Progenitor cell of endocrine pancreas (in vitro differentiated cells): ENCODE measurements around the gene PRG2. TPM values are rescaled to one million over a fixed set of nuclear protein-coding genes. Genes with fewer than 3 reads are reported as not detected.

ENCODE experiments used
- DNase-seq: peaks from one replicate; pipeline ENCODE4 v3.0.0; 2021; ENCODE audit warnings: low spot score; ENCODE audit not compliant: unreplicated experiment
- H3K27ac Mint-ChIP-seq: 2 replicates; pipeline ENCODE4 v1.8.0; 2021; ENCODE audit warnings: mild to moderate bottlenecking, moderate library complexity, mixed read lengths
- H3K27me3 Mint-ChIP-seq: 2 replicates; pipeline ENCODE4 v1.8.0; 2021; ENCODE audit warnings: mixed read lengths
- H3K36me3 Mint-ChIP-seq: 2 replicates; pipeline ENCODE4 v1.8.0; 2022; ENCODE audit warnings: mixed read lengths; ENCODE audit not compliant: insufficient read depth
- H3K4me1 Mint-ChIP-seq: 2 replicates; pipeline ENCODE4 v1.8.0; 2021; ENCODE audit warnings: low read depth, mixed read lengths
- H3K4me3 Mint-ChIP-seq: 2 replicates; pipeline ENCODE4 v1.8.0; 2021; ENCODE audit warnings: low read depth, mild to moderate bottlenecking, moderate library complexity, mixed read lengths
- H3K9me3 Mint-ChIP-seq: 2 replicates; pipeline ENCODE4 v1.8.0; 2021; ENCODE audit warnings: low read depth, mixed read lengths
- CTCF ChIP-seq: fragments of 200-600 bp; sonication (generic); IDR thresholded peaks from one replicate; pipeline ENCODE4 v1.5.0; 2021; ENCODE audit warnings: antibody characterized with exemption, mild to moderate bottlenecking; ENCODE audit not compliant: unreplicated experiment
- long read RNA-seq: library from polyadenylated mRNA; unstranded; transcript quantifications from one replicate; pipeline ENCODE4 v2.0.0, GENCODE V29; 2020
- total RNA-seq: library from RNA; stranded (reverse); gene quantifications from 2 replicates; pipeline ENCODE4 v1.2.1, GENCODE V29; 2021

Gene PRG2
- total RNA-seq = not detected in 2 replicates
- long read RNA-seq, partial matches to known transcripts = 0 of 1 reads
- long read RNA-seq, other reads (novel, unspliced or antisense) = 1 of 1 reads

DNA sequence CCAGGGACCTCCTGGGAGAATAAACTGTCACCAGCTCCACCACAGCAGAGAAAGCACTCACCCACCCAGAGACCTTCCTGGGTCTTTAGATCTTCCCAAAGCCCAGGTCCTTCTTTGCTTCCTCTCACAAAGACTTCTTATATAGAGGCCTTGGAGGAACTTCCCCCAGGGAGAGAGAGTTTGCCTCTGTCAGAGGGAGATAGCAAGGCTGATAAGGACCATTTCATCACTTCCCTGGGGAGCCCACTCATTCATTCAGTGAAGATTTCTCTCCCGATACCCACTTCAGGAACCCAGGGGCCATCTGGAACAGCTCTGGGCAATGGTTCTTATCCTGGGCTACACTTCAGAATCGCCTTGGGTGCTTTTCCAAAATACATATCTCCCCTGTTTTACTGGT is at the start of gene PRG2:
TSS of gene PRG2 (minus strand) at position 116 of the 400 bp plus-strand sequence. CDS start 706 bp downstream, outside the sequence.
- H3K4me3 Mint-ChIP-seq = no peak within 1 kb of the TSS
- H3K4me1 Mint-ChIP-seq = no peaks in the 10 kb centered on the region
- H3K27me3 Mint-ChIP-seq = peaks cover 54% of the 10 kb centered on the region
- no peak for TF ChIP-seq CTCF
- H3K27ac Mint-ChIP-seq = no peak within 1 kb of the TSS
- DNase-seq = no peak
- no peaks in the 10 kb centered on the region for H3K9me3 Mint-ChIP-seq
- H3K36me3 Mint-ChIP-seq = no peaks in the 10 kb centered on the region

- H3K4me3 Mint-ChIP-seq = no peak overlapping the region
- TF ChIP-seq CTCF = no peak
- H3K4me1 Mint-ChIP-seq = peaks cover 4% of the 10 kb centered on the region
- H3K27me3 Mint-ChIP-seq = peaks cover 3% of the 10 kb centered on the region
- H3K27ac Mint-ChIP-seq = no peak overlapping the region
- DNase-seq = no peak
- H3K9me3 Mint-ChIP-seq = no peaks in the 10 kb centered on the region
- H3K36me3 Mint-ChIP-seq = no peaks in the 10 kb centered on the region
Measured at GRCh38 chr11:57439786-57440185, 49.3 kb upstream of the PRG2 start.

DNA sequence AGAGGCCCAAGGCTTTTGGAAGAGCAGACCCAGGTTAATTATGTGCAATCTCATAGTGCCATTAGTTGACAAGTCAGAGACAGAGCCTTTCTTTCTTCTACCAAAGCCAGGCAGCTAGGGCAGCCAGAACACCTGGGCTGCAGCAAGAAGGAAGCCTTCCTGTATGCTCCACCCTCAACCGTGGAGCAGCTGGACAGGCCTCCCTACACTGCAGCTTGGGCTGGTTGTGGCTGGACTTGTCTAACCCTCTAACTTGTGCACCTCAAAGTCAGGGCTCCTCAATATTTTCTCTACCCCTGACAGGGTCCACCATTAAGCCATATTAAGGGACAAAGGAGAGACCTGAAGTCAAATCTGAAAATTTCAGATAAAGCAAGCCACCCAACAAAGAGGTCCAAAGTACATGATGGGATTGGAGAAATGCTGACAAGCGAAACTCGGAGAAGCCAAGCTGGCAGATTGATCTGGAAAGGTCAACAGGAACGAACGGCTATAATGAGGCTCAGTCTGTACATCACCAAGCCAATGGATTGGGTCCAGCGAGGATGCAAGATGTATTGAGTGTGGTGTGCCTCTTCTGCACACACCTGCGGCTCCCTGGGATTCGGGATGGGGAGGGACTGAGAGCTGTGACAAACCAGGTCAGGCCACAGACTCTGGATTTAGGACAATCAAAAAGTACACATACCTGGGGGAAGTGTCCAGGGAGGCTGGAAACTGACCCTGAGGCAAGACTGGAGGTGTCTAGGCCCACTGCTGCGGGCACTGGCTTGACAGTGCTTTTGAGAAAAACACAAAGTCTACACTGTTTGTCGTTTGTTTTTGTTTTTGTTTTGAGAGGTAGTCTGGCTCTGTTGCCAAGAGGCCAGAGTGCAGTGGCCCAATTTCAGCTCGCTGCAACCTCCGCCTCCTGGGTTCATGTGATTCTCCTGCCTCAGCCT is 48.2 kb upstream of the PRG2 start:
- peaks cover 3% of the 10 kb centered on the region for H3K27me3 Mint-ChIP-seq
- H3K9me3 Mint-ChIP-seq = no peaks in the 10 kb centered on the region
- no peak for DNase-seq
- H3K4me3 Mint-ChIP-seq = no peak overlapping the region
- no peak overlapping the region for H3K27ac Mint-ChIP-seq
- no peaks in the 10 kb centered on the region for H3K36me3 Mint-ChIP-seq
- peaks cover 4% of the 10 kb centered on the region for H3K4me1 Mint-ChIP-seq
- no peak for TF ChIP-seq CTCF

- TF ChIP-seq CTCF = no peak
- Mint-ChIP-seq H3K36me3 (no peaks in the 10 kb centered on the region), H3K27ac (no peak overlapping the region)
Measured at GRCh38 chr11:57436031-57436430, 45.6 kb upstream of the PRG2 start.

DNA sequence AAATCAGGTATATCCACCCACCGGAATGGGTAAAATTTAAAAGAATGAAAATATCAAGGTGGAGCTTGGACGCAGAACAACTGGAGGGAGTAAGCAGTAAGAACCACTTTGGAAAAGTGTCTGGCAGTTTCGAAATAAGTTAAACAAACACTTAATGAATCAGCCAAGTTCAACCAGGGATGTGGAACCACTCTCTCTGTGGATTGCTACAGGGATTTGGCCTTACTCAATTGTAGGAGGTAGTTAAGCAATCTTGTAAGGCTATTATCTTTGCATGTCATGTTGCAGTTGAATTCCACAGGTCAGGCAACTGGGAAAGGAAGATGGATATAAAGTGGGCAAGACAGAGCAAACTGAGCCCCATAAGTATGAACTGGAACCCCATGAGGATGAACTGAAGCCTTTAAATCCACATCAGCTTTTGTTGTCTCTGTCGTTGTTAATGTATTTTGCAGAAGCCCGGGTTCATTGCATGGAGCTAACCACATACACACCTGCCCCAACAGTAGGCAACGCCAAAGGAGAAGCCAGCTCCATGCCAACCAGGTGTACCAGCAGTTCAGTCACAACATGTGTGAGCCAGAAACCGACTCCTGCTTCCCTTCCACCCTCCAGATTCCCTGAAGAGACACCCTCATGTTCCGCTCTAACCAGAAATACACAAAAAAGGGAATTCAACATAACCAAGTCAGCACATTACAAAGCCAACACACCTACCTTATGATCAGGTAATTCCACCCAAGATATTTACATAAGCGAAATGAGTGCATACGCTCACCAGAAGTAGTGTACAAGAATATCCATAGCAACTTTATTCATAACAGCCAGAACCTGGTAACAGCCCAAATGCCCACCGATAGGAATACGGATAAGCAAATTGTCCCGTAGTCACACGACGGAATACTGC is 44.4 kb upstream of the PRG2 start:
- no peak for TF ChIP-seq CTCF
- no peak overlapping the region for H3K27ac Mint-ChIP-seq
- DNase-seq = no peak
- peaks cover 2% of the 10 kb centered on the region for H3K4me1 Mint-ChIP-seq
- no peak overlapping the region for H3K4me3 Mint-ChIP-seq
- peaks cover 12% of the 10 kb centered on the region for H3K27me3 Mint-ChIP-seq
- no peaks in the 10 kb centered on the region for H3K36me3 Mint-ChIP-seq
- no peaks in the 10 kb centered on the region for H3K9me3 Mint-ChIP-seq

More at GRCh38 chr11:57436031-57436430, 45.6 kb upstream of the PRG2 start:
- H3K9me3 Mint-ChIP-seq = no peaks in the 10 kb centered on the region
- DNase-seq = no peak
- peaks cover 7% of the 10 kb centered on the region for H3K27me3 Mint-ChIP-seq
- no peak overlapping the region for H3K4me3 Mint-ChIP-seq
- H3K4me1 Mint-ChIP-seq = peaks cover 3% of the 10 kb centered on the region
